AG04449 (cell line): ENCODE measurements around the gene FRAT1.

Experiments used
- CTCF ChIA-PET: fragments of 350-600 bp; formaldehyde crosslinking; extraction: SDS; loops from one replicate; lab custom pipeline; 2021; ENCODE audit warnings: antibody characterized with exemption; lab: Yijun Ruan, JAX
- POLR2A ChIA-PET: fragments of 400-600, 350-600 bp; formaldehyde crosslinking; extraction: SDS; loops from one replicate; lab custom pipeline; 2020; ENCODE audit warnings: antibody characterized with exemption, inconsistent platforms; lab: Yijun Ruan, JAX
- DNase-seq: peaks from one replicate; pipeline ENCODE4 v3.0.0-alpha.2; 2010; ENCODE audit warnings: low read depth, low spot score
- H3K4me3 ChIP-seq: 2 replicates; pipeline ENCODE4 v1.5.1; 2011; ENCODE audit warnings: low read depth, mild to moderate bottlenecking, control low read depth, low read length
- TF ChIP-seq, protein P1 (sequence below): IDR thresholded peaks from one replicate; pipeline ENCODE4 v1.5.1; 2011; ENCODE audit warnings: mild to moderate bottlenecking, moderate library complexity, low read length, control low read depth, inconsistent platforms; ENCODE audit not compliant: insufficient read depth; ENCODE audit errors: missing control alignments

Gene FRAT1

DNA sequence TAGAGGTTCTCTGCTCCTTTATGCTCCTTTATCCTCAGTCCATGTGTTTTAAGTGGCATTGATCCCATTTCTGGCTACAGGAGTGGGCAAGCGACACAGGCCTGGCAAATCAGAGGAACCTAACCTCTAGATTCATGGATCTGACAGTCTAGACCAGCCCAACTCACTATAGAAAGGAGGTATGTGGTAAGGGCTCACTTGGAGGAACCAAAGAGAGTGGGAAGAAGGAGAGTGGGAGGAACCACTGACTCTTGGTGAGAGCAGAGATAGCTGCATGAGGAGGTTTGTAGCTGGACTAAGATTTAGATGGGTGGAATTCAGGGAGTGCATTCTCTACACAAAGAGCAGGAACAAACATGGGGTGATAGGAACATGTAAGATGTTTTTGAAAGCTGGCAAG, 11.6 kb upstream of the FRAT1 start:
- ChIA-PET CTCF (no interaction called here), POLR2A (no interaction called here)
- no peak overlapping the region for H3K4me3 ChIP-seq
- DNase-seq = no peak
- TF ChIP-seq, protein P1, sequence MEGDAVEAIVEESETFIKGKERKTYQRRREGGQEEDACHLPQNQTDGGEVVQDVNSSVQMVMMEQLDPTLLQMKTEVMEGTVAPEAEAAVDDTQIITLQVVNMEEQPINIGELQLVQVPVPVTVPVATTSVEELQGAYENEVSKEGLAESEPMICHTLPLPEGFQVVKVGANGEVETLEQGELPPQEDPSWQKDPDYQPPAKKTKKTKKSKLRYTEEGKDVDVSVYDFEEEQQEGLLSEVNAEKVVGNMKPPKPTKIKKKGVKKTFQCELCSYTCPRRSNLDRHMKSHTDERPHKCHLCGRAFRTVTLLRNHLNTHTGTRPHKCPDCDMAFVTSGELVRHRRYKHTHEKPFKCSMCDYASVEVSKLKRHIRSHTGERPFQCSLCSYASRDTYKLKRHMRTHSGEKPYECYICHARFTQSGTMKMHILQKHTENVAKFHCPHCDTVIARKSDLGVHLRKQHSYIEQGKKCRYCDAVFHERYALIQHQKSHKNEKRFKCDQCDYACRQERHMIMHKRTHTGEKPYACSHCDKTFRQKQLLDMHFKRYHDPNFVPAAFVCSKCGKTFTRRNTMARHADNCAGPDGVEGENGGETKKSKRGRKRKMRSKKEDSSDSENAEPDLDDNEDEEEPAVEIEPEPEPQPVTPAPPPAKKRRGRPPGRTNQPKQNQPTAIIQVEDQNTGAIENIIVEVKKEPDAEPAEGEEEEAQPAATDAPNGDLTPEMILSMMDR = no peak

DNA sequence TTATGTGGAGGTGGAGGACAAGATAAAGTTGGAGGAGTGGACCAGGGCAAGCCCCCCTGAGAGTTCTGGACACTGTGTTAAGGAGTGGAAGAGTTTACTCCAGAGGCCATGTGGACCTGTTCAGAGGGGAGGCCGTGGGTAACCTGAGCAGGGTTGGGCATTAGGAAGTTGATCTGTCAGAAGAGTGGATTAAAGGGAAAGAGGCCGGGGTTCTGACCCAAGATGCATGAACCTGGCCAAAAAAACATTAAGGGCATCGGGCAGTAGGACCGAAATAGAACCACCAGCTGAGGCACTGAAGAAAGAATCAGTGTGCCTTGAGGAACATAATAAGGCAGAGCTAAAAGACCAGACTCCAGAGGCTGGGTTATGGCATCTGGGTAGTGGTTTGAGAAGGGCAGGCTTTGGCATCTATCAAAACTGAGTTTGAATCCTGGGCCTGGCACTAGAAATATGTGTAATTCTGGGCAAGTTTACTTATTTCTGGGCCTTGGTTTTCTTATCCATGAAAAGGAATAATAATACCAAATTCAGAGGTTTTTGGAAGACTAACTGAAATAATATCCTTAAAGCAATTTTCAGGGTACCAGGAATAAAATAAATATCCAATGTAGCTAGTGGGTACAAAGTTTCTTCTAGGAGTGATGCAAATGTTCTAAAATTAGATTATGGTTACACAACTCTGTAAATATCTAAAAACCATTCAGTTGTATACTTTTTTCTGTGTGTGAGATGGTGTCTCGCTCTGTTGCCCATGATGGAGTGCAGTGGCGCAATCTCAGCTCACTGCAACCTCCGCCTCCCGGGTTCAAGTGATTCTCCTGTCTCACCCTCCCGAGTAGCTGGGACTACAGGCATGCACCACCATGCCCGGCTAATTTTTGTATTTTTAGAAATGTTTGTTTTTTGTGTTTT, 10.9 kb upstream of the FRAT1 start:
- ChIA-PET POLR2A (no interaction called here), CTCF (no interaction called here)
- TF ChIP-seq, protein P1 = no peak
- DNase-seq = no peak
- H3K4me3 ChIP-seq = no peak overlapping the region

DNA sequence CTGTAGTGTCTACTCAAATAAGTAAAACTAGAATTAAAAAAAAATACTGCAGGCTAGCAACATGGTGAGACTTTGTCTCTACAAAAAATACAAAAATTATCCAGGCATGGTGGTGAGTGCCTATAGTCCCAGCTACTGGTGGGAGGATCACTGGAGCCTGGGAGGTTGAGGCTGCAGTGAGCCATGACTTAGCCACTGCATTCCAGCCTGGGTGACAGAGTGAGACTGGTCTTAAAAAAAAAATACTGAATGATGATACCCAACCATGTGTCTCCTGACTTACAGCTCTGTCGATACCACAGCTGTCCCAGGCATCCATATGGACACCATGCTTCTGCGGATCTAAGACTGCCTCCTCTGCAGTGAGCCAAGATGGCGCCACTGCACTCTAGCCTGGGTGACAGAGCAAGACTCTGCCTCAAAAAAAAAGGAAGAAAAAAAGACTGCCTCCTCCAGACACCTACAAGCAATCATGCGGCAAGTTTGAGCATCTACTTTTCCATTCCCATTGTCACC, 7.9 kb upstream of the FRAT1 start:
- TF ChIP-seq, protein P1 = no peak
- no peak overlapping the region for H3K4me3 ChIP-seq
- CTCF ChIA-PET = no interaction called here
- POLR2A ChIA-PET = no interaction called here
- DNase-seq = no peak

DNA sequence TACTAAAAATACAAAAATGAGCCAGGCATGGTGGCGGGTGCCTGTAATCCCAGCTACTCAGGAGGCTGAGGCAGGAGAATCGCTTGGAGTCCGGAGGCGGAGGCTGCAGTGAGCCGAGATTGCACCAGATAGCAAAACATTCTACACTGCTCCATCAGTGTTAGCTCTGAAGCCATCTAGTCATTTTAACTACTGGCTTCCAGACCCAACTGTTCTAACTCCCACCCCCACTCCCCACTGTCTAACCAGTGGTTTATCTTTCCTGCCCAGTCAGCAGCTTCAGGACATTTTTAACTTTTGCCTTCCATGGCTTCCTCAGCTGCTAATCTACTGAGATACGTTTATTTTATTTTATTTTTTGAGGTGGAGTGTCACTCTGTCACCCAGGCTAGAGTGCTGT, 6.2 kb upstream of the FRAT1 start:
- H3K4me3 ChIP-seq = no peak overlapping the region
- TF ChIP-seq, protein P1 = no peak
- POLR2A ChIA-PET = interaction anchor here (0.6 to 1.2 kb wide), 2 partner anchors 21 to 131 kb away, joined by 3 to 4 read pairs; no protein-coding TSS in a partner anchor
- no peak for DNase-seq
- CTCF ChIA-PET = no interaction called here

DNA sequence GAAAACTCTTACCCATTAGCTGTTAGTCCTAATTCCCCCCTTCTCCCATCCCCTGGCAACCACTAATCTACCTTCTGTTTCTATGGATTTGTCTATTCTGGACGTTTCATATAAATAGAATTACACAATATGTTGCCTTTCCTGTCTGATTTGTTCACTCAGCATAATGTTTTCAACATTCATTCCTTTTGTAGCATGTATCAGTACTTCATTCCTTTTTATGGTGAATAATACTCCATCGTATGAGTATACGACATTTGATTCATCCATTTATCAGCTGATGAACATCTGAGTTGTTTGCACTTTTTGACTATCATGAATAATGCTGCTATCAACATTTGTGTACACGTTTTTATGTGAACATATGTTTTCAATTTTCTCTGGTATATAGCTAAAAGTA, 4.4 kb upstream of the FRAT1 start:
- DNase-seq = no peak
- ChIA-PET CTCF (interaction anchor here (1.4 kb wide), 1 partner anchor 18 kb away, joined by 4 read pairs; no protein-coding TSS in a partner anchor), POLR2A (no interaction called here)
- TF ChIP-seq, protein P1 = no peak
- no peak overlapping the region for H3K4me3 ChIP-seq
